ENCODE measurements around the gene HAUS7.

The HAUS7 gene

DNA sequence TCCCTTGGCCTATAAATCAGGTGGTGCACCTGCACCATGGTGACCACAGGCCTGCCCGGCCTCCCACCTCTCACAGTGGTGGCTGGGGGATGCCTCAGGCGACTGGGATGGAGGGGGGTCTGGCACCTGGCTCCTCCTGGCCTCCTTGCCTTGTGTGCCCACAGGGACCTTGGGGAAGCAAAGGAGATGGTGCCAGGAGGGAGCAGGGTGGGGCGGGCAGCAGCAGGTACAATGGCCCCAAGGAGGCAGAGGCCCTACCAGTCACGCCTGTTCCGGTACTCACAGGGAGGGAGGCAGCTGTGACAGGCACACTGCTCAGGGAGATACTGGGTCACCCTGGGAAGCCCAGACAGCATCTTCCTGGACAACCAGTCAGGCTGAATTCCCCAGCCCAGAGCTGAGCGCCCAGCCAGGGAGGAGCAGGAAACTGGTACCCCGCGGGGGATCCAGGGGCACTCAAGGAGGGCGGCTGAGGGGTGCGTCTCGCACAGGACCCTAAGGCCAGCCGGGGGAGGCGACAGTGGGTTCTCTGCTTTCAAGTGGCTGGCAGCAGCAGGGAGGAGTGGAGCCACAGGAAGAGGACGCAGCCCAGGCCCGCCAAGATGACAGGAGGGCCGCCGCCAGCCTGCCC, 23.3 kb downstream of the HAUS7 start:
- no peak overlapping the region for H2AFZ ChIP-seq (ENCODE audit: low read length, unreplicated experiment)
- no peaks in the 10 kb centered on the region for H3K79me2 ChIP-seq (ENCODE audit: control insufficient read depth, insufficient read depth, low read length, unreplicated experiment)
- no peak overlapping the region for H3K27ac ChIP-seq (ENCODE audit: low read depth, low read length)
- no peak overlapping the region for H3K4me3 ChIP-seq (ENCODE audit: low read depth, low read length)
- H3K27me3 ChIP-seq (ENCODE audit: insufficient read depth, low read length): no peaks in the 10 kb centered on the region
- no peaks in the 10 kb centered on the region for H3K4me1 ChIP-seq (ENCODE audit: control insufficient read depth, insufficient read depth, low read length, unreplicated experiment)
- H3K36me3 ChIP-seq (ENCODE audit: insufficient read depth, low read length): no peaks in the 10 kb centered on the region

DNA sequence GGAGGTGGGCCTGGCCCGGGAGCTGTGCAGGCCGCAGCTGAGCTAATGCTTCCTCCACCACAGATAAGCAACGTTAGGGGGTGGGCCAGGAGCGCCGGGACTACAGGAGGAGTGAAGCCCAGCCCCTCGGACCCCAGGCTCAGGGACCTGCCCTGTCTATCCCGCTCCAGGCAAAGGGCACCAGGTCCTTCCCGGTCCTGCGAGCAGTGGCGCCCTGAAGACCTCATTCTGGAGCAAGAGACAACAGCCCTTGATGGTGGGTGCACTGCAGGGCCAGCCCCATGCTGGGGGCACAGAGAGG, 23.8 kb downstream of the HAUS7 start:
- H3K79me2 ChIP-seq (ENCODE audit: control insufficient read depth, insufficient read depth, low read length, unreplicated experiment): no peaks in the 10 kb centered on the region
- H2AFZ ChIP-seq (ENCODE audit: low read length, unreplicated experiment): no peak overlapping the region
- no peaks in the 10 kb centered on the region for H3K4me1 ChIP-seq (ENCODE audit: control insufficient read depth, insufficient read depth, low read length, unreplicated experiment)
- H3K27me3 ChIP-seq (ENCODE audit: insufficient read depth, low read length): no peaks in the 10 kb centered on the region
- H3K27ac ChIP-seq (ENCODE audit: low read depth, low read length): no peak overlapping the region
- no peak overlapping the region for H3K4me3 ChIP-seq (ENCODE audit: low read depth, low read length)
- H3K36me3 ChIP-seq (ENCODE audit: insufficient read depth, low read length): no peaks in the 10 kb centered on the region

DNA sequence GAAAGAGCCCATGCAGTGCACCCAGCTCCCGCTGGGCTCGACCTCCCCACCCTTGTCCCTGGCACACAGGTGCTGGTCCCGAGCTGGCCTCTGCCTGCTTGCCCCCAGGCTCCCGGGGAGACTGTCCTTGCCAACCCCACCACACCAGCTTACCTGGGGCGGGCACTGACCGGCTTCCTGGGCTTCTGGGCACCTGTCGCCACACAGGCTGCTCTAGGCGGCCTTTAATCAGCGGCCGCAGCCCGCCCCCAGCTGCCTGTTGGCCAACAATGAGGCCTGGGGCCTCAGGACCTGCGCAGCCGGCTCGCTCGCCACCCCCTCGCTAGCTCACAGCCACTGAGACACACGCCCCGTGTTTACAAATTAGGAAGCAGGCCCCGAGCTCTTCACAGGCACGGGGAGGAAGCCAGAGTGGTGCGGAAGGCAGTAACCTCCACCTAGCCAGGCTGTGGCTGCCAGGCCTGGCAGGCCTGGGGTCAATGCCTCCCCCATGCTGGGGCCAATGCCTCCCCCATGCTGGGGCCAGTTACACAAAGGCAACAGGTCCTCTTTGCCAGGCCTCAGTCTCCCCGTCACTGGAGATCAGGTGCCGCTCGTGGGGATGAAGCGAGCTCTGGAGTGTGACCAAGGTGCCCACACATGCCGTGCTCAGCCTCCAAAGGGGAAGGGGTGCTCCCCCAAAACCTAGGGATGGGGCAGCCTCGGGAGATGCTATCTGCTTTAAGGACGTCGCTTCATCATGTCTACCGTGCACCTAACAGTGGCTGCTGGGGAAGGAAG, 24.3 kb downstream of the HAUS7 start, which contains the start of gene TREX2:
Gene TREX2, minus strand, starts transcription at position 201 of the 780 bp plus-strand sequence. CDS start 626 bp downstream, outside the sequence.
- Histone ChIP-seq H3K36me3 (ENCODE audit: insufficient read depth, low read length) (no peaks in the 10 kb centered on the region), H2AFZ (ENCODE audit: low read length, unreplicated experiment) (no peak within 1 kb of the TSS), H3K79me2 (ENCODE audit: control insufficient read depth, insufficient read depth, low read length, unreplicated experiment) (no peaks in the 10 kb centered on the region), H3K4me1 (ENCODE audit: control insufficient read depth, insufficient read depth, low read length, unreplicated experiment) (no peaks in the 10 kb centered on the region), H3K27me3 (ENCODE audit: insufficient read depth, low read length) (no peaks in the 10 kb centered on the region; the same call in 1 of the 2 replicates), H3K27ac (ENCODE audit: low read depth, low read length) (no peak within 1 kb of the TSS), H3K4me3 (ENCODE audit: low read depth, low read length) (no peak within 1 kb of the TSS)

DNA sequence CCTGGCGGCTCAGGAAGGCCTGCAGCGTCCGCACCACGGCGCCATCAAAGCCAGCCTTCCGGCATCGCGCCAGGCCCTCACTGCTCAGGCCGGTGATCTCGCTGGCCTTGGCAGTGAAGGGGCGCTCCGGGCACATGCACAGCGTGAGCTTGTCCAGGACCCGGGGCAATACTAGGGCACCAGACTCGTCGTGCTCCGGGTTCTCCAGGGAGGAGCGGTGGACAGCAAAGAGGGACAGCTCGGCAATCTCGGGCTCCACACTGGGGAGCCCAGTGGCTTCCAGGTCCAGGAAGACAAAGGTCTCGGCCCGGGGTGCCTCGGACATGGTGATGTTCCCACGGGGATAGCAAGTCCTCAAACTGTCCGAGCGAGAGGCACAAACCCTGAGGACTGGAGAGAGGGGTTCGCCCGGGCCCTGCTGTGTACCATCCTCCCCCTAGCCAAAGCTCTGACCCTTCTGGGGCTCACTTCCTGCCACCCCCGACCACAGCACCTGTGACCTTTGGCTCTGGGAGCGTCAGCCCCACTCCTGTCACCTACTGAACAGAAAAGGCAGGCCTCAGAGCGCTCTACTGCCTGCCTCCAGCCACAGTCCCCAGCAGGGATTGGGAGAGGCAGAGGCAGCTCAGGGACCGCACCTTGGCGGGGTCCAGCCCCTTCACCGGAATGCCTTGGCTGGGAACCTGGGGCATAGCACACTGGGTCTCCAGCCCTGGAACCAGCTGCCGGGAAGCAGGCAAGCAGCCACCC, 25.1 kb downstream of the HAUS7 start:
- Histone ChIP-seq H3K27me3 (ENCODE audit: insufficient read depth, low read length) (peaks cover 4% of the 10 kb centered on the region; the same call in 1 of the 2 replicates), H3K4me1 (ENCODE audit: control insufficient read depth, insufficient read depth, low read length, unreplicated experiment) (no peaks in the 10 kb centered on the region), H2AFZ (ENCODE audit: low read length, unreplicated experiment) (no peak overlapping the region), H3K4me3 (ENCODE audit: low read depth, low read length) (no peak overlapping the region), H3K36me3 (ENCODE audit: insufficient read depth, low read length) (no peaks in the 10 kb centered on the region), H3K27ac (ENCODE audit: low read depth, low read length) (no peak overlapping the region), H3K79me2 (ENCODE audit: control insufficient read depth, insufficient read depth, low read length, unreplicated experiment) (no peaks in the 10 kb centered on the region)

DNA sequence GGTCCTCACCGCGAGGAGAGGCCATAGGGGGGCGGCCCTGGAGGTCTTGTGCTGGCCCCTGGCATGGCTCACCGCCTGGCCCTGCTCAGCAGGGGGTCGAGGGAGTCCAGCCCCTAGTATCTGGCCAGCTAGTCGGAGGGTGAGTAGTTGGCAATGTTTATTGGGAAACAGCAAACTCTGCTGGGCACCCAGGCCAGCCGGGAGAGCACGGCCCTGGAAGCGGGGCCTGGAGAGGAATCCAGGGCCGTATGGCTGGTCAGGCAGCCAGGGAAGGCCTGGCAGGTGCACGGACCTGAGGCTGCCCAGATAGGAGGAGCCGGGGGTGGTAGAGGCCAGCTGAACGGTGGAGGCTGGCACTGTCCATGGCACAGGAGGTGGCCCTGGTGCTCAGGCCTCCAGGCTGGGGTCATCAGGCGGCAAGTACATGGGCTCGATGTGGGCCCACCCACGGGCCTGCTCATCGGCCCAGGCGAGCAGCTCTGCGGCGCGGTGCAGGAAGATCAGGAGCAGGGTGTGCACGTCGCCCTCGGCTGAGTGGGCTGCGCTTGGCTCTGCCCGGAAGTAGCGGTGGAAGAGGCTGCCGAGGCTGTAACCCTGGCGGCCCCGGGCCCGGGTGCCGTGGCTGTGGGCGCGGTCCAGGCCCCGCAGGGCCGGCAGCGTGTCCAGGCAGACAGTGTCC, 25.9 kb downstream of the HAUS7 start:
- Histone ChIP-seq H2AFZ (ENCODE audit: low read length, unreplicated experiment) (no peak overlapping the region), H3K79me2 (ENCODE audit: control insufficient read depth, insufficient read depth, low read length, unreplicated experiment) (no peaks in the 10 kb centered on the region), H3K4me1 (ENCODE audit: control insufficient read depth, insufficient read depth, low read length, unreplicated experiment) (no peaks in the 10 kb centered on the region), H3K4me3 (ENCODE audit: low read depth, low read length) (no peak overlapping the region), H3K27ac (ENCODE audit: low read depth, low read length) (no peak overlapping the region), H3K36me3 (ENCODE audit: insufficient read depth, low read length) (no peaks in the 10 kb centered on the region), H3K27me3 (ENCODE audit: insufficient read depth, low read length) (peaks cover 4% of the 10 kb centered on the region; the same call in 1 of the 2 replicates)

DNA sequence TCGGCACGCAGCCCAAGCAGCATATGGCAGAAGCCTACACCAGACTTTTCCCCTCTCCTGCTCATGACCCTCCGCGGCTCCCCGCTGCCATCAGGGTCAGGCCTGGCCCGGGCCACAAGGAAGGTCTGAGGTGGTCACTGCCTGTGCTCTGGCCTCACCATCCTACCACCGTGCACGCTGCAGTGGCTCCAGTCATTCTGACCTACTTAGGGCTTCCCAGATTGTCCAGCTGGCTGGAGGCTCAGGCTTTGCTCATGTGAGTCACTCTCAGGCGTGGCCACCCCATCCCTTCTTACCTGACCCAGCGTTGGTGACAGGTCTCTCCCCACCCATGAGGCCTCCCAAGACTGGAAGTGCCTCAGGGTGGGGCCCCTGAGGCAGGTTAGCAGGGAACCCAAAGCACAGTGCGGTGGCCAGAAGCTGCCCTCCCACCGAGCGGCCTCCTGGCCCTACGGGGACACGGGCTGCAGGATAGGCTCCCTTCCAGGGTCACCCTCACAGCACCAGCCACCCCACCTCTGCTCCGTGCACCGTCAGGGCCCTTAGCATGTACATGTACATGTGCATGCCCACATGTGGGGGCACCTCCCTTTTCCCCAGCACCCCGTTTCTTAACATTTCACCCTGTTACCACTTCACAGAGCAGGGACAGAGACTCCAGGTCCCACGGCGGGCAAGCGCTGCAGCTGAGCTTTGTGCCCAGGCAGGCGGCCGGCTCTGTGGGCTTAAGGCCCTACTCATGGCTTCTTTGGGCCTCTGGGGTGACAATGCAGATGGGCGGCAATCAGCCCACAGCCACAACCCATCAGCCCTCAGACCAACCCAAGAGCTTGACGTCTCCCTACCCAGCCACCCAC, 26.7 kb downstream of the HAUS7 start:
- H3K27ac ChIP-seq (ENCODE audit: low read depth, low read length): no peak overlapping the region
- H3K36me3 ChIP-seq (ENCODE audit: insufficient read depth, low read length): no peaks in the 10 kb centered on the region
- peaks cover 4% of the 10 kb centered on the region; the same call in 1 of the 2 replicates for H3K27me3 ChIP-seq (ENCODE audit: insufficient read depth, low read length)
- H3K4me3 ChIP-seq (ENCODE audit: low read depth, low read length): no peak overlapping the region
- H3K79me2 ChIP-seq (ENCODE audit: control insufficient read depth, insufficient read depth, low read length, unreplicated experiment): no peaks in the 10 kb centered on the region
- no peak overlapping the region for H2AFZ ChIP-seq (ENCODE audit: low read length, unreplicated experiment)
- H3K4me1 ChIP-seq (ENCODE audit: control insufficient read depth, insufficient read depth, low read length, unreplicated experiment): no peaks in the 10 kb centered on the region

DNA sequence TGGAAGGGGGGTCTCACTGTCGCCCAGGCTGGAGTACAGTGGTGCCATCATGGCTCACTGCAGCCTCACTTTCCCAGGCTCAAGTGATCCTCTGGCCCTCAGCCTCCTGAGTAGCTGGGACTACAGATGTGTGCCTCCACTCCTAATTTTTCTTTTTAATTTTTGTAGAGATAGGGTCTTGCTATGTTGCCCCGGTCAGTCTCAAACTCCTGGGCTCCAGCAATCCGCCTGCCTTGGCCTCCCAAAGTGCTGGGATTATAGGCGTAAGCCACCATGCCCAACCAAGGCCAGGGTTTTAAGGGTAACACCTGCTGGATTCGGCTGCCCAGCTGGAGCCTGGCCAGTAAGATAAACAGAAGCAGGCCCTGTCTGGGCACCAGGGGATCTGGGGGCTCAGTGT, 27.9 kb downstream of the HAUS7 start:
- H3K27ac ChIP-seq (ENCODE audit: low read depth, low read length): no peak overlapping the region
- H2AFZ ChIP-seq (ENCODE audit: low read length, unreplicated experiment): no peak overlapping the region
- peaks cover 4% of the 10 kb centered on the region; the same call in 1 of the 2 replicates for H3K27me3 ChIP-seq (ENCODE audit: insufficient read depth, low read length)
- H3K36me3 ChIP-seq (ENCODE audit: insufficient read depth, low read length): no peaks in the 10 kb centered on the region
- H3K4me1 ChIP-seq (ENCODE audit: control insufficient read depth, insufficient read depth, low read length, unreplicated experiment): no peaks in the 10 kb centered on the region
- H3K79me2 ChIP-seq (ENCODE audit: control insufficient read depth, insufficient read depth, low read length, unreplicated experiment): no peaks in the 10 kb centered on the region
- no peak overlapping the region for H3K4me3 ChIP-seq (ENCODE audit: low read depth, low read length)

DNA sequence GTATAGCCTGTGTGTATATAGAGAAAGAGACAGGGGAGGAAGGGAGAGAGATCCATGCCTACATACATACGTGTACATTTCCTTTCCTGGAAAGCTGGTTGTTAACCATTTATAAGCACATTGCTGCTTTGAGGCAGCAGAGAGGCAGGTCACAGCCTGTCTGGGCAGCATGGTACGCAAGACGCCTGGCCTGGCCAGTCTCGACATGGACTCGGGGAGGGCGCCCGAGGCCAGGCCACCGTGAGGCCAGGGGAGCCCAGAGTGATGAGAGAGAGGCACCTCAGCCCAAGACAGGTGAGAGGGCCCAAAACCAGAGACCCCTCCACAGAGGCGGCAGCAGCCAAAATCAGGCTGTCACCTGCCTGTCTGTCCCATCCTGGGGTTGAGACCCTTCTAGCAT, 28.4 kb downstream of the HAUS7 start:
- no peaks in the 10 kb centered on the region for H3K79me2 ChIP-seq (ENCODE audit: control insufficient read depth, insufficient read depth, low read length, unreplicated experiment)

DNA sequence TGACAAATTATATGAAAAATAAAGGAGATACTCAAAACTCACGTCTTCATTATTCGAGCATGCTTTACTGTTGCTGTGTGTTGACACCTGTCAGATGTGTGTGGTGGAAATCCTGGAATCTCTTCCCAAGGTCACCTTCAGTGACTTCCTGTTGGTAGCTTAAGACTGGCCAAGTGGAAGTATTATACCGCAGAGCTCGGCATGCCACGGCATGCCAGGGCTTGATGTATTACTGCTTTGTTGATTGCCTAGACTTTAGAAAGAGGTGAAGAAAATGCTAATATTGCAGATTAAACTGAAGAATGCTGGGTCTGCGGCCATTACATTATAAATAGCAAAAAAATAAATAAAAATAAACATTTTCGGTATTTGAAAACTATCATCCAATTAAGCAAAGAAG, 29.1 kb downstream of the HAUS7 start:
- no peak overlapping the region for H3K4me3 ChIP-seq (ENCODE audit: low read depth, low read length)
- H3K27me3 ChIP-seq (ENCODE audit: insufficient read depth, low read length): peaks cover 4% of the 10 kb centered on the region; the same call in 1 of the 2 replicates
- no peaks in the 10 kb centered on the region for H3K79me2 ChIP-seq (ENCODE audit: control insufficient read depth, insufficient read depth, low read length, unreplicated experiment)
- H2AFZ ChIP-seq (ENCODE audit: low read length, unreplicated experiment): no peak overlapping the region
- H3K36me3 ChIP-seq (ENCODE audit: insufficient read depth, low read length): no peaks in the 10 kb centered on the region
- no peaks in the 10 kb centered on the region for H3K4me1 ChIP-seq (ENCODE audit: control insufficient read depth, insufficient read depth, low read length, unreplicated experiment)
- H3K27ac ChIP-seq (ENCODE audit: low read depth, low read length): no peak overlapping the region

More for the DNA sequence above, 28.4 kb downstream of the HAUS7 start:
- H2AFZ ChIP-seq (ENCODE audit: low read length, unreplicated experiment): no peak overlapping the region
- H3K4me1 ChIP-seq (ENCODE audit: control insufficient read depth, insufficient read depth, low read length, unreplicated experiment): no peaks in the 10 kb centered on the region
- no peaks in the 10 kb centered on the region for H3K36me3 ChIP-seq (ENCODE audit: insufficient read depth, low read length)
- no peak overlapping the region for H3K27ac ChIP-seq (ENCODE audit: low read depth, low read length)
- peaks cover 4% of the 10 kb centered on the region; the same call in 1 of the 2 replicates for H3K27me3 ChIP-seq (ENCODE audit: insufficient read depth, low read length)
- no peak overlapping the region for H3K4me3 ChIP-seq (ENCODE audit: low read depth, low read length)
